RWPE1 (cell line): ENCODE measurements around the gene COPA.

Experiments
- CTCF ChIA-PET: fragments of 350-600 bp; sonication (Branson Sonifier 250); formaldehyde crosslinking; extraction: SDS; loops from one replicate; lab custom pipeline; 2021; lab: Yijun Ruan, JAX
- POLR2A ChIA-PET: fragments of 400-600 bp; formaldehyde crosslinking; extraction: SDS; loops from one replicate; lab custom pipeline; 2020; ENCODE audit warnings: antibody characterized with exemption; ENCODE audit not compliant: low non-redundant PET; lab: Yijun Ruan, JAX
- DNase-seq: peaks from one replicate; pipeline ENCODE4 v3.0.0; 2012; ENCODE audit warnings: low spot score
- H3K27ac ChIP-seq: fragments of 450-650 bp; 2 replicates; pipeline ENCODE4 v1.5.1; 2017
- TF ChIP-seq, protein P1 (sequence below): fragments of 450-650 bp; conservative IDR thresholded peaks from 2 replicates; pipeline ENCODE4 v1.5.1; 2017; ENCODE audit warnings: low read depth, mild to moderate bottlenecking

The COPA gene

DNA sequence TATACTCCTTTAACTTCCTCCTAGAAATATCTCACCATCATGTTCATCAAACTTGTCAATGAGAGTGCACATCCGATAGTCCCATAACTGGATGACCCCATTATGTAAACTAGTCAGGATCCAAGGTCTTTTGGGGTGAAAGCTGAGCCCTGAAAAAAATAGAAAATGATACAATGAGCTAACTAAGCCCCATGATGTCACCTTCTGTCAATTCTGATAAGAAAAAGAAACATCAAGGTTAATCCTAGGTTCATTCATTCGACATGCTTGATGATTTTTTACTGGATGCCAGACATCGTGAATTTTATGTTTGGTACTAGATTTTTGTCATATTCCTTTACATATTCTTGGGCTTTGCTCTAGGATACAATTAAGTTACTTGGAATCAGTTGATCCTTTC is 2.9 kb downstream of the COPA start:
- TF ChIP-seq, protein P1, sequence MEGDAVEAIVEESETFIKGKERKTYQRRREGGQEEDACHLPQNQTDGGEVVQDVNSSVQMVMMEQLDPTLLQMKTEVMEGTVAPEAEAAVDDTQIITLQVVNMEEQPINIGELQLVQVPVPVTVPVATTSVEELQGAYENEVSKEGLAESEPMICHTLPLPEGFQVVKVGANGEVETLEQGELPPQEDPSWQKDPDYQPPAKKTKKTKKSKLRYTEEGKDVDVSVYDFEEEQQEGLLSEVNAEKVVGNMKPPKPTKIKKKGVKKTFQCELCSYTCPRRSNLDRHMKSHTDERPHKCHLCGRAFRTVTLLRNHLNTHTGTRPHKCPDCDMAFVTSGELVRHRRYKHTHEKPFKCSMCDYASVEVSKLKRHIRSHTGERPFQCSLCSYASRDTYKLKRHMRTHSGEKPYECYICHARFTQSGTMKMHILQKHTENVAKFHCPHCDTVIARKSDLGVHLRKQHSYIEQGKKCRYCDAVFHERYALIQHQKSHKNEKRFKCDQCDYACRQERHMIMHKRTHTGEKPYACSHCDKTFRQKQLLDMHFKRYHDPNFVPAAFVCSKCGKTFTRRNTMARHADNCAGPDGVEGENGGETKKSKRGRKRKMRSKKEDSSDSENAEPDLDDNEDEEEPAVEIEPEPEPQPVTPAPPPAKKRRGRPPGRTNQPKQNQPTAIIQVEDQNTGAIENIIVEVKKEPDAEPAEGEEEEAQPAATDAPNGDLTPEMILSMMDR: no peak
- CTCF ChIA-PET: interaction anchor here (0.7 kb wide), 2 partner anchors 76 to 335 kb away, joined by 3 to 4 read pairs; no protein-coding TSS in a partner anchor
- H3K27ac ChIP-seq: no peak overlapping the region

GRCh38 chr1:160338580-160338979 is 4.5 kb downstream of the COPA start:
- no peak for DNase-seq
- TF ChIP-seq, protein P1: no peak
- H3K27ac ChIP-seq: no peak overlapping the region
- CTCF ChIA-PET: interaction anchor here (0.6 kb wide), 1 partner anchor 1465 kb away, joined by 3 read pairs; no protein-coding TSS in a partner anchor
- POLR2A ChIA-PET: no interaction called here

More for the DNA sequence above, 2.9 kb downstream of the COPA start:
- POLR2A ChIA-PET: no interaction called here
- no peak for DNase-seq

DNA sequence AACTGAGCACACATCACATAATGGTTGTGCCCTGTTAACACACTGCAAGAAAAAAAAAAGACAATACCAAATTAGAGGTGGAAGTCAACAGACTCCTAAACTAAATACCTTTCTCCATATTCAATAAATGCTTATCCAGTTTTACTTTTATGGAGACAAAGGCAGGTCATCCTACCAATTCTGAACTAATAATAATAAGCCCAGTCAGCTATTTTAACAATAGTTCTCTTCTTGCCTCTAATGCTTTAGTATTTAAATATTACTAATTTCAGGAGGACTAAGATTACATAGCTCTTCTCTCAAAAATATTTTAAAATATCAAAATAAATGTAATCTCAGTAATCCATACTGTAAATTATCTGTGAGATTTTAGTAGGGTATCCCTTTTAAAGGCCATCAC is 10.5 kb downstream of the COPA start:
- POLR2A ChIA-PET: no interaction called here
- CTCF ChIA-PET: interaction anchor here (0.7 kb wide), 1 partner anchor 84 kb away, joined by 6 read pairs; no protein-coding TSS in a partner anchor

GRCh38 chr1:160330119-160330518 is 12.9 kb downstream of the COPA start:
- POLR2A ChIA-PET: no interaction called here
- H3K27ac ChIP-seq: no peak overlapping the region
- TF ChIP-seq, protein P1: no peak
- CTCF ChIA-PET: no interaction called here
- no peak for DNase-seq

More for the DNA sequence above, 10.5 kb downstream of the COPA start:
- no peak for DNase-seq
- TF ChIP-seq, protein P1: no peak
- no peak overlapping the region for H3K27ac ChIP-seq

GRCh38 chr1:160328184-160328583 is 14.9 kb downstream of the COPA start:
- POLR2A ChIA-PET: no interaction called here
- H3K27ac ChIP-seq: no peak overlapping the region
- CTCF ChIA-PET: interaction anchor here (0.6 kb wide), 1 partner anchor 89 kb away, joined by 4 read pairs; no protein-coding TSS in a partner anchor
- TF ChIP-seq, protein P1: no peak
- DNase-seq: no peak

DNA sequence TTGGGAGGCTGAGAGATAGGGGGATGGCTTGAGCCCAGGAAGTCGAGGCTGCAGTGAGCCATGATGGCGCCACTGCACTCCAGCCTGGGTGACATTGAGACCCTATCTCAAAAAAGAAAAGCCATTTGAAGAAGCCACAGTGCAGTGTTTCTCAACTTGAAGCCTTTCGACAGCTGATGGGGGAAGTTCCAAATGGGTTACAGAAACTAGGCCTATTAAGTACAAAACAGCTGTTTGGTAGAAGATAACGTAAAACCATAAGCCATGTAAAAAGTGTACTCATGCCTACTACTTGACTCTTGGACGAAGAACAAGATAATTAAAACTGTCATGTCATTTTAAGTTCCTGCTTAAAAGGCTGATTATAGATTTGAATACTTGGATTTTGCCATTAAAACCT is 16.6 kb downstream of the COPA start:
- TF ChIP-seq, protein P1: no peak
- ChIA-PET POLR2A (no interaction called here), CTCF (interaction anchor here (0.8 kb wide), 1 partner anchor 194 kb away, joined by 5 read pairs; no protein-coding TSS in a partner anchor)
- no peak overlapping the region for H3K27ac ChIP-seq
- no peak for DNase-seq
